Kidney epithelial cell (primary cell): ENCODE results near the gene CYP2B6. TPM values are rescaled to one million over a fixed set of nuclear protein-coding genes. Genes with fewer than 3 reads are reported as not detected.

Source experiments
- DNase-seq: peaks from one replicate; pipeline ENCODE4 v3.0.0-alpha.2; 2010; ENCODE audit warnings: low read depth
- H3K27me3 ChIP-seq: 2 replicates; pipeline ENCODE4 v1.6.0; 2011; ENCODE audit warnings: low read length; ENCODE audit not compliant: control insufficient read depth, insufficient read depth
- H3K36me3 ChIP-seq: 2 replicates; pipeline ENCODE4 v1.5.1; 2011; ENCODE audit warnings: low read length; ENCODE audit not compliant: control insufficient read depth, insufficient read depth
- H3K4me3 ChIP-seq: 2 replicates; pipeline ENCODE4 v1.5.1; 2011; ENCODE audit warnings: low read depth, mild to moderate bottlenecking, control low read depth, low read length
- CTCF ChIP-seq: IDR thresholded peaks from 2 replicates; pipeline ENCODE4 v1.5.1; 2011; ENCODE audit warnings: mild to moderate bottlenecking, moderate library complexity, low read length, control low read depth, inconsistent platforms; ENCODE audit not compliant: insufficient read depth, poor library complexity, severe bottlenecking
- total RNA-seq: library from RNA; depleted of rRNA; stranded (reverse); fragments of >200 nt; gene quantifications from 2 replicates; pipeline ENCODE4 v1.2.3, GENCODE V29; 2015

CYP2B6 gene
- total RNA-seq, 1 donor from 2014 or later, result 0.13 TPM

DNA sequence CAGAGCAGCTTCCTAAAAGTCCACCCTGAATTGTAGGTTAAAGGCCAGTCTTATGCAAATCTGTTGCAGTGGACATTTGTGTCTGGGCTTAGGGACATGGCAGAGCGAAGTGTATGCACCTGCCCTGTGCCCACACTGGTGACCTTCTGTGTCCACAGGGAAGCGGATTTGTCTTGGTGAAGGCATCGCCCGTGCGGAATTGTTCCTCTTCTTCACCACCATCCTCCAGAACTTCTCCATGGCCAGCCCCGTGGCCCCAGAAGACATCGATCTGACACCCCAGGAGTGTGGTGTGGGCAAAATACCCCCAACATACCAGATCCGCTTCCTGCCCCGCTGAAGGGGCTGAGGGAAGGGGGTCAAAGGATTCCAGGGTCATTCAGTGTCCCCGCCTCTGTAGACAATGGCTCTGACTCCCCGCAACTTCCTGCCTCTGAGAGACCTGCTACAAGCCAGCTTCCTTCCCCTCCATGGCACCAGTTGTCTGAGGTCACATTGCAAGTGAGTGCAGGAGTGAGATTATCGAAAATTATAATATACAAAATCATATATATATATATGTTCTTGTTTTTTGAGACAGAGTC, 25.5 kb downstream of the CYP2B6 start:
- Histone ChIP-seq H3K27me3 (no peaks in the 10 kb centered on the region), H3K4me3 (no peak overlapping the region), H3K36me3 (no peaks in the 10 kb centered on the region)
- no peak for DNase-seq
- no peak for TF ChIP-seq CTCF

GRCh38 chr19:41018736-41019290, 27.7 kb downstream of the CYP2B6 start:
- H3K4me3 ChIP-seq, result no peak overlapping the region
- no peak for DNase-seq
- H3K36me3 ChIP-seq, result no peaks in the 10 kb centered on the region
- no peaks in the 10 kb centered on the region for H3K27me3 ChIP-seq
- TF ChIP-seq CTCF, result no peak

GRCh38 chr19:41019346-41019745, 28.3 kb downstream of the CYP2B6 start:
- Histone ChIP-seq H3K27me3 (no peaks in the 10 kb centered on the region), H3K4me3 (no peak overlapping the region), H3K36me3 (no peaks in the 10 kb centered on the region)
- no peak for DNase-seq
- no peak for TF ChIP-seq CTCF

- Histone ChIP-seq H3K36me3 (no peaks in the 10 kb centered on the region), H3K27me3 (peaks cover 4% of the 10 kb centered on the region), H3K4me3 (no peak overlapping the region)
- DNase-seq, result no peak
- no peak for TF ChIP-seq CTCF
These were observed 32.1 kb downstream of the CYP2B6 start for GRCh38 chr19:41023193-41023592.

DNA sequence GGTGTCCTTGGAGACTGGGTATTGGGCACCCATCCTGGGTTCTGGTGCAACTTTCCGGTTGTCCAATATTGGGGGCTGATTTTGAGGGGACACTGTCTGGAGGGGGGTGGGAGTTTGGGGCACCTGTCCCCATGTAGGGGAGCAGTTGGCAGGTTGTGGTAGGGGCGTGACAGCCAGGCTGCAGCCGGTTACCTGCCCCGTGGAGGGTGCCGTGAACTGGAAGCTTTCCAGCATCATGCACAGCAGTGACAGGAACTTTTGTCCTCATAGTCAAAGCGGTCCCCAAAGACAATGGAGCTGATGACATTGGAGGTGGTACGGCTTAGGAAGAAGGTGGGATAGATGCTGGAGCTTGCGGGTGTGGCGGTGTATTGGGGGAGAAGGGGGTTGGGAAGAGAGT, 34.3 kb downstream of the CYP2B6 start:
- TF ChIP-seq CTCF, result no peak
- DNase-seq, result no peak
- Histone ChIP-seq H3K27me3 (peaks cover 4% of the 10 kb centered on the region), H3K4me3 (no peak overlapping the region), H3K36me3 (no peaks in the 10 kb centered on the region)

DNA sequence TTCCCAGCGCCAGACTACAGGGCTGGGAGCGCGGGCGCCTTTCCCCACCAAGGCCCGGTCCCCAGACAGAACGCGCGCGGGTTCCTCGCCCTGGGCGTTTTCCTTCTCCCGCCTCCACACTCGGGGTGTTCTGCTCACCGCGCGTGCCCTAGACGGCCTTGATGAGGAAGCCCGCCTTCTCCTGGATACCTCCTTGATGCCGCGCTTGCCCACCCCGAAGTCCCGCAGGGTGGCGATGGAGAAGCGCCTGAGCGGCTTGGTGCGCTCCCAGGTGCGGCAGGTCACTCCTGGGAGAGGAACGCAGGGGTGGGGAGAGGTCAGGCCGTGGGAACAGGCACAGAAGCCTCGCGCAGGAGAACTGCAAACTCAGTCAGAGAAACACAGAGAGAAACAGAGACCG, 34.8 kb downstream of the CYP2B6 start:
- peaks cover 4% of the 10 kb centered on the region for H3K27me3 ChIP-seq
- DNase-seq, result no peak
- no peak for TF ChIP-seq CTCF
- H3K36me3 ChIP-seq, result no peaks in the 10 kb centered on the region
- H3K4me3 ChIP-seq, result no peak overlapping the region
